GM21786 (cell line): ENCODE data around the gene TXLNB.
A peak's percentile ranks its signal among the peaks of the same experiment; 100 is the strongest.

Experiments
- ATAC-seq: cut with Tn5 transposase; IDR thresholded peaks from one replicate; pipeline ENCODE4 v1.9.1; 2021; ENCODE audit not compliant: unreplicated experiment

Gene TXLNB

GRCh38 chr6:139291813-139292619, at the start of gene TXLNB:
Gene TXLNB, minus strand, starts transcription at chr6:139291998. Its CDS starts 3,099 bp downstream, at chr6:139288899.
- peak; percentile 66 for ATAC-seq

- ATAC-seq = no peak
Measured at GRCh38 chr6:139341060-139341459, 49.3 kb upstream of the TXLNB start.

DNA sequence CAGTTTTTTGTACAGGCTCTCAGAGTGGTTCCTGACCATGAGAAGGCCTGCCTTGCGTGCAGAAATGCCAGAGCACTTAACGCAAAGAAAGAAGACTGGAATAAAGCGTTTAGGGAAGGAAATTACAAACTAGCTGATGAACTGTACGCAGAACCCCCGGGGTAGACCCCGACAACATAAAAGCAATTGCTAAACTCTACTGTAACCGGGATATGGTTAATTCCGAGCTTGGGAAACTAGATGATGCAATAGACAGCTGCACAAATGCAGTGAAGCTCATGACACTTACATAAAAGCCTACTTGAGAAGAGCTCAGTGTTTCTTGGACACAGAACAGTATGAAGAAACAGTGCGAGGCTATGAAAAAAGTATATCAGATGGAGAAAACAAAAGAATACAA, 47.0 kb upstream of the TXLNB start:
- ATAC-seq = no peak

DNA sequence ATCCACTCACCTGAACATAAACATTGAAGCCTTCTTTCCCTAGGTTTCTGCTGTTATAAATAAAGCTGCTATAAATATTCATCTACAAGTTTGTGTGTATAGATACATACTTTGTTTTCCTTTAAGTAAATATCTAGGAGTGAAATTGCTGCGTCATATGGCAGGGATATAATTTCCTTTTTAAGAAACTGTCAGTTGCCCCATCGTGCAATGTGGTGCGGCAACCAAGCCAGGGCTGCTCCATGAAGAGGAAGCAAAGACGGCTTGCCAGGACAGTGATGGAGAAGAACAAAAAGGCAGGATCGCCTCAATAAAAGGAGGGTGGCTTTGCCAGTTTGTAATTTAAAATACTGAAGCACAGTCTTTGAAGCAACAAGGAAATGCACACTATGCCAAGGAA, 46.0 kb upstream of the TXLNB start:
- no peak for ATAC-seq

- ATAC-seq = no peak
Measured at GRCh38 chr6:139337001-139337400, 45.2 kb upstream of the TXLNB start.

DNA sequence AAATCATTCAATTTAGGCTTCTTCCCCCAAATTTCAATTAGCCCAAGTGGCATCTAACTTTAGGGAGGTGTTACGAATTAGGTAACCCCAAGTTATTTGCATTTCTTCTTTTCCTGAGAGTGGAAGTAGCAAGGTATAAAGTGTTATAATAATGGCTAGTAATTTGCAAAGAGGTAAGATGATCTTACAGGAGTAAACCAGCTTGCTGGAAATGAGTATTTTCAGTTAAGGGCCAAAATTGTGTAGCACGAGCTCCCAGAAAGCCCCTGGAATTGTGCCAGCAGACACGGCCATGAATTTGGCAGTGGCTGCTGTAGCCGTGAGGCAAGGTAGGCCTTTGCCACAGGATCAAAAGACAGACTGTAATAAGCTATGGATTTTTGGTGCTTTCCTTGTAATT, 44.7 kb upstream of the TXLNB start:
- no peak for ATAC-seq

DNA sequence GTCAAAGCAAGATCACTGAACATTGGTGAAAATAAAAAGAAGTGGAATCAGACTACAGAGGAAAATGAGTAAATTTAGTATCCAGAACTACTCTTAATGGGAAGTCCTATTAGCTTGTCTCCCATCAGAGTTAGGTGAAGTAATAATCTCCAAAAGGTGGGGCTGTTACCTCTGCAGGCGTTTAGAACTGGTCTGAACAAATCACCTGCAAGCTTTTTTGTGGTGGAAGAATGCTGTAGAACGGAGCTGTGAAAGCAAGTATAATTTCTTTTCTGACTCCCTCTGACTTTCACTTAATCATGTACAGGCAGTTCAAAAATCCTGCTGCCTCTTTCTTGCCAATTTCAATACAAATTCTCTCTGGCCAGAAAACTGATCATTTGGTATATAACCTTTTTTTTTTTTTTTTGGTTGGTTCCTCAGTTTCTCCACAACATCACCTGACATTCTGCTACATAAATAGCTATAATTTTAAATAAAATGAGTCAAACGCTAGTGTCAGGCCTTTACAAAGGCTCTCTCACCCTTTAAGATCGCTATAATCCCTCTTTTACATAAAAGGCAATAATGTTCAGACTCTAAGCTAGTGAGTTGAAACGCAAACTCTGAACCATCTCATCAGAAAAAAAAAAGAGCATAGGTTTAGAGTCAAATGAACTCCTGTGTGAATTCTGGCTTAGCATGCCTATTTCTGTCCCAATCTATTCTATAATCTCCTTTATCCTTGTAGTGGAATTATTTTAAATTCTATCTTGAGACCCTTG, 43.8 kb upstream of the TXLNB start:
- no peak for ATAC-seq

DNA sequence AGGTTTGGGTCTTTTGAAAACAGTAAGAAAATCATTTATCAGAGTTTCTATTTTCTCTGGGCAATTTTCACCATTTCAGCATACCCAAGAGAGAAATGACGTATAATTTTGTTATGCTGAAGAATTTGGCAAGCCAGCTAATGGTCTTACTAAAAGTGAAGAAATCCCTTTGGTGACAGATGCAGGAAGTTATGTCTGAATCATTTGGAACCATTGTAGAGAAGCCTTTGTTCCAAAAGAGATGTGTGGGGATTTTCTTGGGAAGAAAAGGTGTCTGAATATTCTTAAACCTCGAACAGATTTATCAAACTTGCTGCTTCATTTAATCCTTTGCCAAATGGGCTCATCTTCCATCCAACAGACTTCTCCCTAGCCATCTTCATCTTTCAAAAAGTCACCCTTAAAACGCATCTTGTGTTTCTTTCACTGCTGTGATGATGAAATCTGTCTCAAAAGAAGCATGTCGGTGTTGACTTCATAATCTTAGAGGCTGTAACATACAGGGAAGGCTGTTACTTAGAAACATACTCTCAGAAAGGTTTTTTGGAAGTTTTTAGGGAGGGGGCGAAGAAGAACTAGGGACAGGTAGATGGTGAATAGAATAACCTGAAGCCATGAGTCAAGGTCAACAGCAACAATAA, 43.1 kb upstream of the TXLNB start:
- no peak for ATAC-seq

DNA sequence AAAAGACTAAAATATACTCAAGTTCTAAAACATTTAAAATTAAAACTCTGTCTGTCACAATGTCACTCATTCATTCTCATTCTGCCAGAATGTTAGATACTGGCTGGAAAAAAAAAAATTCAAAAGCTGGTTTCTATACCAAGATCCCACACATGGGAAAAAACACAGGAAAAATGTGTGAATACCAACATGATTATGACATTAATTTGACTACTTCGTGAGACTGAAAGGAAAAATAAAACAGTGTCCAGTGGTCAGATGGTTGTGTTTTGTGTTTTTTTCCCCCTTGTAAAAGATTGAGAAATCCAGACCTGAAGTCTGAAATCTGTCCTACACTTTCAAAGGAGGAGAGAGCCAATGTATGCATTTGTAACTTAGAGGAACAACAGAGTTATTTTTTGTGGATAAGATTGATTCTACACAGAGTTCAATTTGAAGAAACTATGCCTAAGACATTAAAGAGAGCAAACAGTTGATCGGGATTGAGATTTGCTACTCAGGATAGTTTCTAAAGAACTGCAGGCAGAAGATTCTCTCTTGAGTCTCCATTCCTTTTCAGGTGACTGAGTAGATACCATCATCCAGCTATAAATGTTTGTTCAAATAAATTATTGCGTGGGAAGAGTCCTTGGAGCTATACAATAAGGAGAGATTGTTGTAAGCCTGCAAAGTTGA, 39.2 kb upstream of the TXLNB start:
- ATAC-seq = no peak

- ATAC-seq = no peak
Measured at GRCh38 chr6:139330306-139330705, 38.5 kb upstream of the TXLNB start.

- ATAC-seq = no peak
Measured at GRCh38 chr6:139329224-139329623, 37.4 kb upstream of the TXLNB start.

GRCh38 chr6:139327038-139327437, 35.2 kb upstream of the TXLNB start:
- peak; percentile 51 for ATAC-seq

DNA sequence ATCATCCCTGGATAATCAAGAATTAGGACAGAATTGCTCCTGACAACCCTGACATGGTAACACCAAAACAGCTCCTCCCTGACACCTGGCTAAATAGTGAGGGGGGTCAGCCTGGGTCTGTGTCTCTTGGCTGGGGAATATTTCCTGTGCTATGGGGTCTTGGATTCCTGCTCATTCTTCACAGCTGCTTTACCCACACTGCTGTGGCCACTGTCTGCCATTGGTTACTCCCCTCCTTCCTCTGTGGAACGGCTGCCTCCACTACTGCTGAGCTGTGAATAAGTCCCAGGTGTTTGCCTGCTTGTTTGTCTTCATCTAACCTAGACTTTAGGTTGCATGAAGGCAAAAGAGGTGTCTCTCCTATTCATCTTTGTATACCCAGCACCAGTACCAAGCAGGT, 33.9 kb upstream of the TXLNB start:
- no peak for ATAC-seq

GRCh38 chr6:139325125-139325524, 33.3 kb upstream of the TXLNB start:
- no peak for ATAC-seq

GRCh38 chr6:139324301-139324555, 32.4 kb upstream of the TXLNB start:
- ATAC-seq = no peak

- peak; percentile 40 for ATAC-seq
Measured at GRCh38 chr6:139323511-139324300, 31.9 kb upstream of the TXLNB start.

DNA sequence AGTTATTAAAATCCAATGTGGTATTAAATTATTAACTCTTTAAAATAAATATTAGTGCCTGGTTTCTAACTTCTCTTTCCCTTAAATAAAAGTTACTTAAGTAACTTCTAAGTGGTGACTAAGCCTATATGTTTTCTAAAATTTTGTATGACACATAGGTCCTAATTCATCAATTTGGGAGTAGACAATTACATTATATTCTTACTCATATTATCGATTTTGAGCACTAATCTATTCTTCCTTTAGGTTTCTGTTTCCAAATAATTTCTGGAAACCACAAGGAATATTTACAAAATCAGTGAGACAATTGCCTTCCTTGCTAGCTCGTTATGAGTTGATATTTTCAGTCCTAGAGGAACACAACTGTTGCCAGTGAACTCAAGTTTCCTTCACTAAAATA, 28.3 kb upstream of the TXLNB start:
- ATAC-seq = no peak

DNA sequence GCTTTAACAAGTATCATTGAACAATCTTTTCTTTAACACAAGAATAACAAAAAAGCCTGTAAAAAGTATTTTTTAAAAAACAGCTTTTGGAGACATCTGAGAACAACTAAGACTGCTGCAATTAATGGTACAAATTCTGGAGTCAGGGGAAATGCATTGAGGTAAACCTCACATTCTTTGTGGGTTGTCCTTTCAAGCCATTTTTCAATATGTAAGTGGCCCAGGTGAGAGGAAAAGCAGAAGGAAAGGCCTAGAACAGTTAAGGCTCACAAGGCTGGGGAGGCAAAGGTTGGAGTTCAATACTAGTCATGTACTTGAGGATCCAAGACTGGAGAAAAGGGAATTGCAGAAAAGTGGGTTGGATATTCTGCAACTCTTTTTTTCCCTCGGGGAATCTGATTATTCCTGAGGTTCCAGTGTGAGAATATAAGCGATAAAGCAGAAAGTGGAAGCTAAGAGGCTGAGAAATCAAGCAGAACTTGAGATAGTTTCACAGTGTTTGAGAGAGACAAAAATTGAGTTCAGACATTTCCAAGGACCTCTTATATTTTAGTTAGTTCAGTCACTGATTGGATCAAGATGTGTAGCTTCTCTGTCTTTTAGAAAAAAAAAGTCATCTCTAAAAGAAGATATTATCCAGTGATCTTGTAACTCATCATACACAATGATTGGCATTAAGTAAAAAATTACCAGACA, 25.0 kb upstream of the TXLNB start:
- ATAC-seq = no peak

DNA sequence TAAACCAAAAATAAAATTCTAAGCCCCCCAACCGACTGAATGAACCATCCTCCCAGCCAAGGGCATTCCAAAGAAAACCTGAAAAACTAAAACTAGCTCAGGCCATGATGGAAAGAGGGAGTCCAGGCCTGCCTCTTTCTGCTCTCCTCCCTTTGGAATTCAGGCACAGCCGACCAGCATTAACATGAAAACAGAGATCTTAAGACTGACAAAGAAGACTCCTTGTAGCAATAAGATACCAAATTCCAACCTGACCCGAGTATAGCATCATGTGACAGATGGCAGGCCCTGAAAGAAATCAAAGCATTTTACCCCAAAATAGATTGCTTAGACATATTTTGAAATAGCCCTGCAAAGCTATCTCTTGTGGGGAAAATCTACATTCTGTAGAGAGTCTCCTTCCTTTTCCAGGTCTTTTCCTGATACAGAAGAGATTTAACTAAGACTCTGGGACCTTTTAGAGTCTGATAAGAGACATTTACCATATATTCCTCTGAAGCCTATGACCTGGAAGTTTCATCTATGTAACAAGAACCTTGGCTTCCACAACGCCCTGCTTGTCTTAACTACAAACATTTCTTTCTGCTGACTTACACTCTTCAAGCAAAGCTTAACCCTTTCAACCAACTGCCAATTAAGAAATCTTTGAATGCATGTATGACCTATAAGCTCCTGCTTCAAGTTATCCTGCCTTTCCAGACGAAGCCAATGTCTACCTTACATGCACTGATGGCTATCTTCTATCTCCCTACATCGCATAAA, 22.2 kb upstream of the TXLNB start:
- ATAC-seq = no peak
